Neuronal stem cell (in vitro differentiated cells): ENCODE results near the gene LY6G5C.
"Not testable (repeated sequence)": the region's sequence is repeated elsewhere in the genome, so short reads cannot be mapped to it uniquely, and the experiment has no call there.

Experiments
- DNase-seq: peaks from one replicate; pipeline ENCODE4 v3.0.0-alpha.2; 2013; ENCODE audit warnings: low spot score
- H2AFZ ChIP-seq: one replicate; pipeline ENCODE4 v1.6.1; 2013; ENCODE audit warnings: mild to moderate bottlenecking, low read length, inconsistent platforms
- H2AK5ac ChIP-seq: 2 replicates; pipeline ENCODE4 v1.6.1; 2013; ENCODE audit warnings: low read depth, mild to moderate bottlenecking, inconsistent platforms, low read length, moderate library complexity, mixed read lengths
- H2BK120ac ChIP-seq: 2 replicates; pipeline ENCODE4 v1.6.1; 2013; ENCODE audit warnings: low read depth, mild to moderate bottlenecking, inconsistent platforms, low read length, moderate library complexity, mixed read lengths
- H2BK12ac ChIP-seq: one replicate; pipeline ENCODE4 v1.6.1; 2013; ENCODE audit warnings: low read length, inconsistent platforms
- H2BK15ac ChIP-seq: 2 replicates; pipeline ENCODE4 v1.6.1; 2013; ENCODE audit warnings: mild to moderate bottlenecking, low read length, inconsistent platforms, mixed read lengths
- H2BK5ac ChIP-seq: one replicate; pipeline ENCODE4 v1.6.1; 2013; ENCODE audit warnings: inconsistent platforms, mild to moderate bottlenecking, low read length, moderate library complexity
- H3K14ac ChIP-seq: one replicate; pipeline ENCODE4 v1.6.1; 2013; ENCODE audit warnings: low read length, inconsistent platforms
- H3K18ac ChIP-seq: 2 replicates; pipeline ENCODE4 v1.6.1; 2013; ENCODE audit warnings: low read length, inconsistent platforms
- H3K23ac ChIP-seq: 2 replicates; pipeline ENCODE4 v1.6.1; 2013; ENCODE audit warnings: low read depth, mild to moderate bottlenecking, mixed read lengths, low read length, inconsistent platforms; ENCODE audit not compliant: poor library complexity
- H3K27ac ChIP-seq: replicated peaks from 3 replicates; pipeline ENCODE4 v1.5.1; 2013; ENCODE audit warnings: low read length, inconsistent platforms
- H3K27me3 ChIP-seq, 3 experiments: 2 replicates each; pipeline ENCODE4 v1.6.1; 2013; ENCODE audit warnings: low read length in 3 of 3, mild to moderate bottlenecking in 2 of 3, inconsistent platforms in 1 of 3, low read depth in 1 of 3, mixed read lengths in 1 of 3, moderate library complexity in 1 of 3; ENCODE audit not compliant: control insufficient read depth in 3 of 3, insufficient read depth in 3 of 3
- H3K36me3 ChIP-seq, 2 donors: replicated peaks in 1 of 2; 2 replicates each; pipeline ENCODE4 v1.6.1; 2013; ENCODE audit warnings: low read length in 2 of 2; ENCODE audit not compliant: control insufficient read depth in 2 of 2, insufficient read depth in 2 of 2
- H3K4ac ChIP-seq: 2 replicates; pipeline ENCODE4 v1.6.1; 2013; ENCODE audit warnings: inconsistent platforms, mild to moderate bottlenecking, low read length, moderate library complexity
- H3K4me1 ChIP-seq, 2 donors: 1 replicate in 1 of 2; 2 replicates in 1 of 2; pipeline ENCODE4 v1.6.1; 2013; ENCODE audit warnings: low read length in 2 of 2, low read depth in 1 of 2; ENCODE audit not compliant: control insufficient read depth in 2 of 2, insufficient read depth in 1 of 2
- H3K4me2 ChIP-seq: one replicate; pipeline ENCODE4 v1.6.1; 2013; ENCODE audit warnings: mild to moderate bottlenecking, low read length, inconsistent platforms; ENCODE audit not compliant: insufficient read depth, poor library complexity, severe bottlenecking
- H3K4me3 ChIP-seq, 2 donors: 2 replicates each; pipeline ENCODE4 v1.5.1; 2013; ENCODE audit warnings: low read length in 2 of 2, mild to moderate bottlenecking in 2 of 2, inconsistent platforms in 1 of 2, moderate library complexity in 1 of 2
- H3K79me1 ChIP-seq: one replicate; pipeline ENCODE4 v1.6.1; 2013; ENCODE audit warnings: low read depth, mild to moderate bottlenecking, inconsistent platforms, low read length, moderate library complexity
- H3K9ac ChIP-seq: one replicate; pipeline ENCODE4 v1.6.1; 2013; ENCODE audit warnings: mild to moderate bottlenecking, low read depth, low read length, inconsistent platforms; ENCODE audit not compliant: poor library complexity
- H3K9me3 ChIP-seq, 2 donors: replicated peaks in 1 of 2; 2 replicates each; pipeline versions ENCODE3 to v1.6.1; 2013; ENCODE audit warnings: low read length in 2 of 2, mild to moderate bottlenecking in 2 of 2, inconsistent platforms in 1 of 2, low read depth in 1 of 2, mixed read lengths in 1 of 2, moderate library complexity in 1 of 2; ENCODE audit not compliant: control insufficient read depth in 2 of 2, insufficient read depth in 1 of 2
- H4K8ac ChIP-seq: one replicate; pipeline ENCODE4 v1.6.1; 2013; ENCODE audit warnings: low read depth, mild to moderate bottlenecking, inconsistent platforms, low read length, moderate library complexity
- H4K91ac ChIP-seq: one replicate; pipeline ENCODE4 v1.6.1; 2013; ENCODE audit warnings: low read length, low read depth, mild to moderate bottlenecking, inconsistent platforms; ENCODE audit not compliant: poor library complexity
- WGBS, 2 donors: extraction: QIAGEN DNeasy Blood & Tissue Kit; methylation state at CpG; one replicate each; pipeline ENCODE4 v1.1.7; 2013; ENCODE audit warnings: missing lambda C conversion rate in 2 of 2, mixed read lengths in 1 of 2; ENCODE audit not compliant: insufficient read length in 2 of 2, insufficient replicate concordance in 1 of 2; ENCODE audit errors: extremely low coverage in 2 of 2; 5-methylcytosine and 5-hydroxymethylcytosine counted together

The LY6G5C gene

GRCh38 chr6:31710523-31711219, 29.8 kb upstream of the LY6G5C start:
- Histone ChIP-seq H3K4me2 (no peak overlapping the region), H2BK15ac (no peak overlapping the region), H4K8ac (no peak overlapping the region), H4K91ac (peak overlapping the region; percentile 39), H2AFZ (no peak overlapping the region), H2BK12ac (no peak overlapping the region), H3K4me1 (peaks cover 13 to 17% of the 10 kb centered on the region in 2 donors), H3K9me3 (no peaks in the 10 kb centered on the region), H3K4me3 (no peak overlapping the region), H3K27ac (no peak overlapping the region), H3K9ac (no peak overlapping the region), H3K18ac (no peak overlapping the region), H3K27me3 (peaks cover 0 to 4% (median 0%) of the 10 kb centered on the region in 3 experiments), H3K23ac (peak overlapping the region; percentile 38), H3K79me1 (no peaks in the 10 kb centered on the region), H3K14ac (no peak overlapping the region), H3K4ac (peak overlapping the region; percentile 10), H2AK5ac (peak overlapping the region; percentile 89), H2BK5ac (peak overlapping the region; percentile 59), H2BK120ac (no peak overlapping the region), H3K36me3 (no peaks in the 10 kb centered on the region)
- no peak for DNase-seq
- no CpG with 5 or more reads among the region's 5 CpGs for WGBS, 2 donors

GRCh38 chr6:31709157-31709556, 28.3 kb upstream of the LY6G5C start:
- H3K23ac ChIP-seq, H3K36me3 ChIP-seq, H3K27me3 ChIP-seq, H3K9ac ChIP-seq, H2BK15ac ChIP-seq, H3K9me3 ChIP-seq, DNase-seq, H3K4me2 ChIP-seq, H3K18ac ChIP-seq, H3K14ac ChIP-seq, H2BK12ac ChIP-seq, H2AK5ac ChIP-seq, H3K79me1 ChIP-seq, H2AFZ ChIP-seq, H4K8ac ChIP-seq, H2BK5ac ChIP-seq, H2BK120ac ChIP-seq, H4K91ac ChIP-seq, H3K4ac ChIP-seq, H3K27ac ChIP-seq, H3K4me3 ChIP-seq: not testable (repeated sequence)
- WGBS, 2 donors, result no CpG with 5 or more reads among the region's 11 CpGs
- peaks cover 10 to 12% of the 10 kb centered on the region in 2 donors for H3K4me1 ChIP-seq

- Histone ChIP-seq H4K91ac (no peak overlapping the region), H3K79me1 (no peaks in the 10 kb centered on the region), H3K9ac (no peak overlapping the region), H2BK15ac (no peak overlapping the region), H3K18ac (no peak overlapping the region), H2BK5ac (no peak overlapping the region), H3K9me3 (no peaks in the 10 kb centered on the region), H3K4me2 (no peak overlapping the region), H2BK12ac (no peak overlapping the region), H3K27me3 (peaks cover 0 to 4% (median 0%) of the 10 kb centered on the region in 3 experiments), H3K4me1 (peaks cover under 1 to 3% of the 10 kb centered on the region in 2 donors), H3K14ac (no peak overlapping the region), H2AK5ac (no peak overlapping the region), H3K4ac (no peak overlapping the region), H3K27ac (no peak overlapping the region), H2BK120ac (no peak overlapping the region), H3K23ac (no peak overlapping the region), H4K8ac (no peak overlapping the region), H2AFZ (no peak overlapping the region), H3K4me3 (no peak overlapping the region), H3K36me3 (no peaks in the 10 kb centered on the region)
- no CpG with 5 or more reads among the region's 3 CpGs for WGBS, 2 donors
- DNase-seq, result no peak
Measured at GRCh38 chr6:31708224-31708623, 27.4 kb upstream of the LY6G5C start.

GRCh38 chr6:31707701-31708100, 26.8 kb upstream of the LY6G5C start:
- no CpG with 5 or more reads among the region's 10 CpGs for WGBS, 2 donors
- Histone ChIP-seq H3K23ac (no peak overlapping the region), H3K27ac (no peak overlapping the region), H3K4me3 (no peak overlapping the region), H3K27me3 (peaks cover 0 to 4% (median 0%) of the 10 kb centered on the region in 3 experiments), H2BK120ac (no peak overlapping the region), H4K8ac (no peak overlapping the region), H3K9me3 (no peaks in the 10 kb centered on the region), H4K91ac (no peak overlapping the region), H2BK12ac (no peak overlapping the region), H2AK5ac (no peak overlapping the region), H2AFZ (no peak overlapping the region), H3K18ac (no peak overlapping the region), H2BK5ac (no peak overlapping the region), H3K14ac (no peak overlapping the region), H3K4me2 (no peak overlapping the region), H3K4me1 (peaks cover 0 to 3% of the 10 kb centered on the region in 2 donors), H3K36me3 (no peaks in the 10 kb centered on the region), H3K9ac (no peak overlapping the region), H2BK15ac (no peak overlapping the region), H3K79me1 (no peaks in the 10 kb centered on the region), H3K4ac (no peak overlapping the region)
- DNase-seq, result no peak
